ENCODE results near the gene SLC39A3. TPM values are rescaled to one million over a fixed set of nuclear protein-coding genes. Genes with fewer than 3 reads are reported as not detected.

The SLC39A3 gene
- total RNA-seq, 1 experiment from 2014 or later: 32.4 TPM

DNA sequence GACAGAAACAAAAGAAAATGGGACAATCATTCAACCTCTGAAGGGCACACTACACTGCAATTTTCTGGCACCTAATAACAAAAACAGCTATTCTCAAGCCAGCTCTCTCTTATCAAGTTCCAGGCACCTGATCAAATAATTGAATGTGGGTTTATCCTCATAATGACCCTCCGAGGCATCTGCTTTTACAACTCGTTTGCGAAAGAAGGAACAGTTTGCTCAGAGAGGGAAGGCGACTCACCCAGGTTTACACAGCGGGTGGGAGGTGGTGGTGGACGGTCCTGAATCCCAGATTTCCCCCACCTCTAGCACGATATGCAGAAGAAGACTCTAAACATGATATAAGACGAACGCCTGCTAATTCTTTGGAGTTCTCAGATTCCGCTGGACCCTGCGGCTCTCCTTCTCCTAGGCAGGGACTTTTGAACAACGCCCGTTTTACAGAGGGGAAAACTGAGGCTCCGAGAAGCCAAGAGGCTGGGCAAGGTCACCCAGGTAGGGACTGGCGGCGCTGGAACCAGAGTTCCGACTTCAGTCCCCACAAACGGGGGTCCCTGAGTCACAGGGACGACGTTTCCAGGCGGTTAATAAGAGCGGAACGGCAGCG lies 42.6 kb upstream of the SLC39A3 start:
- Histone ChIP-seq H3K4me2 (ENCODE audit: insufficient read depth, insufficient read length, low read length) (peak overlapping the region; percentile 82), H2BK20ac (ENCODE audit: low read depth, low read length, poor library complexity, severe bottlenecking) (no peak overlapping the region), H2BK12ac (ENCODE audit: insufficient read length, low read depth, low read length) (no peak overlapping the region), H3K23ac (ENCODE audit: insufficient read length, low read depth, low read length) (no peak overlapping the region), H2AK5ac (ENCODE audit: insufficient read length, low read length) (no peak overlapping the region), H3T11ph (ENCODE audit: low read length) (no peak overlapping the region), H3K27me3 (ENCODE audit: insufficient read depth, low read length) (no peaks in the 10 kb centered on the region), H3K4me1 (ENCODE audit: insufficient read depth, low read length) (no peaks in the 10 kb centered on the region), H2BK5ac (ENCODE audit: insufficient read length, low read length) (no peak overlapping the region), H4K5ac (ENCODE audit: insufficient read length, low read depth, low read length) (no peak overlapping the region), H3K4ac (ENCODE audit: low read depth, low read length) (no peak overlapping the region), H3K27ac (ENCODE audit: insufficient read length, low read depth, low read length) (no peak overlapping the region), H4K8ac (replicated peaks; ENCODE audit: insufficient read length, low read depth, low read length) (no peak overlapping the region), H3K56ac (ENCODE audit: insufficient read length, low read depth, low read length) (no peak overlapping the region), H4K20me1 (ENCODE audit: control insufficient read depth, insufficient read depth, insufficient read length) (no peaks in the 10 kb centered on the region), H2BK120ac (ENCODE audit: low read depth, low read length, poor library complexity, severe bottlenecking) (no peak overlapping the region), H2BK15ac (ENCODE audit: low read depth, low read length) (no peak overlapping the region), H3K9ac (ENCODE audit: extremely low read depth, insufficient read length, low read length) (peak overlapping the region; percentile 80), H2AFZ (ENCODE audit: low read length) (no peak overlapping the region), H3K23me2 (ENCODE audit: insufficient read length, low read depth, low read length, poor library complexity, severe bottlenecking) (peaks cover 11% of the 10 kb centered on the region), H3K18ac (ENCODE audit: insufficient read length, low read depth, low read length) (peak overlapping the region; percentile 52), H3K79me2 (ENCODE audit: insufficient read depth, low read length) (peaks cover 58% of the 10 kb centered on the region), H3K79me1 (ENCODE audit: insufficient read depth, low read depth, low read length, poor library complexity, severe bottlenecking) (peaks cover 11% of the 10 kb centered on the region), H3K9me3 (ENCODE audit: control insufficient read depth, low read depth, low read length) (no peaks in the 10 kb centered on the region), H3K14ac (ENCODE audit: insufficient read depth, low read length) (peak overlapping the region; percentile 57; the same call in 1 of the 2 replicates), H4K91ac (ENCODE audit: insufficient read length, low read depth, low read length) (no peak overlapping the region)
- no peaks in the 10 kb centered on the region; the same call in 1 of the 2 replicates for H3K27me3 Mint-ChIP-seq (ENCODE audit: low read depth)
- peak overlapping the region; percentile 40 to 86 (median 65); a peak in 6 of 7 replicates for H3K27ac Mint-ChIP-seq
- TF ChIP-seq, protein P1, sequence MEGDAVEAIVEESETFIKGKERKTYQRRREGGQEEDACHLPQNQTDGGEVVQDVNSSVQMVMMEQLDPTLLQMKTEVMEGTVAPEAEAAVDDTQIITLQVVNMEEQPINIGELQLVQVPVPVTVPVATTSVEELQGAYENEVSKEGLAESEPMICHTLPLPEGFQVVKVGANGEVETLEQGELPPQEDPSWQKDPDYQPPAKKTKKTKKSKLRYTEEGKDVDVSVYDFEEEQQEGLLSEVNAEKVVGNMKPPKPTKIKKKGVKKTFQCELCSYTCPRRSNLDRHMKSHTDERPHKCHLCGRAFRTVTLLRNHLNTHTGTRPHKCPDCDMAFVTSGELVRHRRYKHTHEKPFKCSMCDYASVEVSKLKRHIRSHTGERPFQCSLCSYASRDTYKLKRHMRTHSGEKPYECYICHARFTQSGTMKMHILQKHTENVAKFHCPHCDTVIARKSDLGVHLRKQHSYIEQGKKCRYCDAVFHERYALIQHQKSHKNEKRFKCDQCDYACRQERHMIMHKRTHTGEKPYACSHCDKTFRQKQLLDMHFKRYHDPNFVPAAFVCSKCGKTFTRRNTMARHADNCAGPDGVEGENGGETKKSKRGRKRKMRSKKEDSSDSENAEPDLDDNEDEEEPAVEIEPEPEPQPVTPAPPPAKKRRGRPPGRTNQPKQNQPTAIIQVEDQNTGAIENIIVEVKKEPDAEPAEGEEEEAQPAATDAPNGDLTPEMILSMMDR (conservative IDR thresholded peaks at IDR 0.05): no peak
- no peak for DNase-seq
- H3K36me3 Mint-ChIP-seq (ENCODE audit: insufficient read depth in 1 of 3, low read depth in 3 of 3): peaks cover 12 to 30% (median 23%) of the 10 kb centered on the region in 3 experiments
- H3K4me1 Mint-ChIP-seq: peaks cover 13 to 28% of the 10 kb centered on the region in 2 experiments
- H3K9me3 Mint-ChIP-seq: peaks cover 0 to 4% of the 10 kb centered on the region in 2 experiments; a peak in 1 of 5 replicates
- no CpG with 5 or more reads among the region's 24 CpGs for WGBS (ENCODE audit: extremely low coverage, insufficient read length, low lambda C conversion rate)
- H3K4me3 Mint-ChIP-seq: peak overlapping the region; percentile 90 to 97
